SK-N-MC (cell line): Measurements from ENCODE around the gene ZNF519.
"Not testable (repeated sequence)": the region's sequence is repeated elsewhere in the genome, so short reads cannot be mapped to it uniquely, and the experiment has no call there.

Source experiments
- DNase-seq: peaks from one replicate; pipeline ENCODE4 v3.0.0-alpha.2; 2011; ENCODE audit warnings: low read depth, low spot score
- H3K27ac ChIP-seq: fragments of 200-600 bp; sonication (generic); 2 replicates; pipeline ENCODE4 v1.5.1; 2016; ENCODE audit warnings: mixed run types
- H3K36me3 ChIP-seq: fragments of 200-600 bp; sonication (generic); 2 replicates; pipeline ENCODE4 v1.6.1; 2017; ENCODE audit warnings: antibody characterized with exemption, low read length, mixed read lengths; ENCODE audit not compliant: insufficient read depth
- H3K4me3 ChIP-seq: fragments of 200-600 bp; sonication (generic); 2 replicates; pipeline ENCODE4 v1.5.1; 2016
- H3K9ac ChIP-seq: fragments of 200-600 bp; sonication (generic); 2 replicates; pipeline ENCODE4 v1.8.0; 2017; ENCODE audit warnings: mixed run types, mixed read lengths; ENCODE audit not compliant: insufficient read length
- H3K9me3 ChIP-seq: fragments of 200-600 bp; sonication (generic); 2 replicates; pipeline ENCODE4 v1.6.1; 2017; ENCODE audit warnings: low read depth, mild to moderate bottlenecking, antibody characterized with exemption, low read length, moderate library complexity, mixed read lengths

Gene ZNF519

DNA sequence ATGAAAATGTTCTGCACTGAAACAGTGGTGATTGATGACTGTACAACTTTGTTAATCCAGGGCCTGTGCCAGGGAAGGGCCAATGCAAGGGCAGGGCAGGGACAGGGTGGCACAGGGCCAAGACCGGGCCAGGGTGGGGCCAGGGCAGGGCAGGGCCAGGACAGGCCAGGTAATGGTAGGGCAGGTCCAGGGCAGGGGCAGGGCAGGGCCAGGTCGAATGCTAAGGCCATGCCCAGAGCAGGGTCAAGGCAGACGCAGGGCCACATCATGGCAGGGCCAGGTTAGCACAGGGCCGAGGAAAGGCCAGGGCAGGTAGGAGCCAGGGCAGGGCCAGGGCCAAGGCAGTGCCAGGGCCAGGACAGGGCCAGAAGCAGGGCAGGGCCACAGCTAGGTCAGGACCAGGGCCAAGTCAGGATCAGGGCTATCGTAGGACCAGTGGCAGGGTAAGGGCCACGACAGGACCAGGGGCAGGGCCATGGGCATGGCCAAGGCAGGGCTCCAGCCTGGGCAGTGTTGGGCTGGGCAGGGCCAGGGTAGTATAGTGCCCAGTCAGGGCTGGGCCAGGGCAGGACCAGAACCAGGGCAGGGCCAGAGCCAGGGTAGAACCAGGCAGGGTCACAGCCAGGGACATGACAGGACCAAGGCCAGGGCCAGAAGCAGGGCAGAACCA is 38.3 kb upstream of the ZNF519 start:
- not testable (repeated sequence) for DNase-seq

GRCh38 chr18:14162915-14163314 is 30.7 kb upstream of the ZNF519 start:
- H3K27ac ChIP-seq, DNase-seq, H3K9ac ChIP-seq, H3K4me3 ChIP-seq, H3K9me3 ChIP-seq, H3K36me3 ChIP-seq: not testable (repeated sequence)

More for the DNA sequence above, 38.3 kb upstream of the ZNF519 start:
- H3K36me3 ChIP-seq, H3K4me3 ChIP-seq, H3K9ac ChIP-seq, H3K9me3 ChIP-seq, H3K27ac ChIP-seq: not testable (repeated sequence)

DNA sequence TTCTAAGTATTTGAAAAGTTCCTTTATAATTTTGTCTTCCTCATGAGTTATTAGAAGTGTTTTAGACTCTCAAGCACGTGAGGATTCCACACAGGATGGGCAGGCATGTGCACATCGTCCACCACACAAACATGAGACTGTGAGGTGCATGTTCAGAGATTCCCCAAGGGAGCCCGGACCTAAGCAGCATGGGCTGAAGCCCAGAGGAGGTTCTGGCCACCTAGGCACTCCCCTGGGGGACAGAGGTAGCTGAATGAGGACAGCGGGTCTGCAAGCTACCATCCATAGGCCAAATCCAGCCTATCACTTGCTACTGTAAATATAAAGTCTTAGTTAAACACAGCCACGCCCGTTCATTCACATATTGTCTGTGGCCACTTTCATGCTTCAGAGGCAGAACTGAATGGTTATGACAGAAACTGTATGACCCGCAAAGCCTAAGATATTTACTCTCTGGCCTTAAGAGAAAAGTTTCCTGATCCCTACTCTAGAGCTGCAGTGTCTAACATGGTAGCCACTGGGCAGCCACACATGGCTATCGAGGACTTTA is 19.4 kb upstream of the ZNF519 start:
- H3K27ac ChIP-seq, H3K4me3 ChIP-seq, DNase-seq, H3K9me3 ChIP-seq, H3K9ac ChIP-seq, H3K36me3 ChIP-seq: not testable (repeated sequence)

- not testable (repeated sequence) for DNase-seq, H3K27ac ChIP-seq, H3K4me3 ChIP-seq, H3K36me3 ChIP-seq, H3K9me3 ChIP-seq, H3K9ac ChIP-seq
Observed at GRCh38 chr18:14150766-14151165, 18.5 kb upstream of the ZNF519 start.

- H3K9me3 ChIP-seq, DNase-seq, H3K27ac ChIP-seq, H3K4me3 ChIP-seq, H3K36me3 ChIP-seq, H3K9ac ChIP-seq: not testable (repeated sequence)
Observed at GRCh38 chr18:14149916-14150420, 17.7 kb upstream of the ZNF519 start.

DNA sequence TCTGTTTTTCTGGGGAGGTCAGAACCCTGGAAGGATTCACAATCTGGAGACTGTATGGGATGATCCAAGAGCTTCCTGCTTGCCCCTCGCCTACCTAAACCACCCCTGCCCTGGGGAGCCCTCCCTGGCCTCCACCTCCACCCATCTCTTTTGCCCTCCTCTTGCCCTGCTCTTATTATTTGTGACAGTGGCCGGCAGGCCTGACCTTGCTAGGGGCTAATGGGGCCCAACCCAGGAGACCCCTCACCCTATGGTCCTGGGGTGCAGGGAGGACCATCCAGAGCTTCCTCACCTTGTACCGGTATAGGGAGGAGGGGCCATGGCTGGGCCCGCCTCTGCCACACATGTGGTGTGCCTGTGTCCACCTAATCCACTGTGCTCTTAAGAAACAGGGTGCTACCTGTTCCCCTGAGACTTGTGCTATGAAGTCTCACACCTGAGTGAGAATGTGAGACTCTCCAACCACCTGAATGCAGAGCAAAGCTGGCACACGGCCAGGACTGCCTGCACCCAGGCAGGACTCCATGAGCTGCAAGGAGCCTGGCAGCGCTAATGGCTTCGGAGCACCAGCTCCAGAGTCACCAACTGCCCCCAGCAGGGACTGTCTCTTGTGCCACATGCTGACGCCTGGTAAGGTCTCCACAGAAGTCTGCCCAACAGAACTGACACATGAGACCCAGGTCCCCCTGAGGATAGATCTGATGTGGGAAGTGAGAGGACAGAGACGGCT is 17.1 kb upstream of the ZNF519 start:
- H3K4me3 ChIP-seq, H3K9me3 ChIP-seq, DNase-seq, H3K9ac ChIP-seq, H3K27ac ChIP-seq, H3K36me3 ChIP-seq: not testable (repeated sequence)

- H3K9me3 ChIP-seq, result not testable (repeated sequence)
Observed at GRCh38 chr18:14147935-14148865, 16.0 kb upstream of the ZNF519 start.

DNA sequence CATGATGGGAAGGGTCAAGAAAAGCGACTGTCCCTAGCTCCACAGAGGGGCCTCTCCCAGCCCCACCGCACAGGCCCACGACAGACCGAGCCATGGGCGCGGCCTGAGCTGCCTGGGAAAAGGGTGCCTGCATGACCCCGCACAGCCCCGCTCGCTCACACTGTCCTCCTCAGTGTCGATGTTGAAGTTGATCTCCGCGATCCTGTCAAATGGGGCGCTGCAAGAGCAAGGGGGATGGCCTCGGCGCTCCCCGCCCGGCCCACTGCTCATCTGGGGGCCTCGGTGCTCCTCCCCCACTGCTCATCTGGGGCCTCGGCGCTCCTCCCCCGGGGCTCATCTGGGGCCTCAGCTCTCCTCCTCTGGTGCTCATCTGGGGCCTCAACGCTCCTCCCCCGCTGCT is 14.5 kb upstream of the ZNF519 start:
- not testable (repeated sequence) for DNase-seq, H3K9ac ChIP-seq, H3K27ac ChIP-seq, H3K9me3 ChIP-seq, H3K4me3 ChIP-seq, H3K36me3 ChIP-seq

More at GRCh38 chr18:14147935-14148865, 16.0 kb upstream of the ZNF519 start:
- H3K9ac ChIP-seq, DNase-seq, H3K27ac ChIP-seq, H3K36me3 ChIP-seq, H3K4me3 ChIP-seq: not testable (repeated sequence)

- not testable (repeated sequence) for H3K9me3 ChIP-seq, H3K36me3 ChIP-seq, H3K9ac ChIP-seq, H3K4me3 ChIP-seq, H3K27ac ChIP-seq, DNase-seq
Observed at GRCh38 chr18:14145581-14146338, 13.5 kb upstream of the ZNF519 start.

DNA sequence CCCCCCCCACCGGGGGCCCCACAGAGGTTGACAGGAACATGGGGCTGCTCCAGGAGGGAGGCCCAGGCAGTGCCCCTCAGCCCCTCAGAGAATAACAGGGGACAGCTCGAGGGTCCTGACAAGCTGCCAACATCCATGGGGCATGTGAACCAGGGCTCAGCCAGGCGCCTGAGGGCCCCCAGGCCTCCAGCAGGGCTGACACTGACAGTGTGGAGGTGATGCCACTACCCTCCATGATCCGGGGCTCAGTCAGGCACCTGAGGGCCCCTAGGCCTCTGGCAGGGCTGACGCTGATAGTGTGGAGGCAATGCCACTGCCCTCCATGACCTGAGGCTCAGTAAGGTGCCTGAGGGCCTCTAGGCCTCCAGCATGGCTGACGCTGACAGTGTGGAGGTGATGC is 12.8 kb upstream of the ZNF519 start:
- H3K4me3 ChIP-seq, H3K27ac ChIP-seq, H3K9me3 ChIP-seq, DNase-seq, H3K9ac ChIP-seq, H3K36me3 ChIP-seq: not testable (repeated sequence)
